GM12878 (cell line): ENCODE data around the gene MRPL37.

Source experiments
- CHD4 ChIP-seq: fragments of 200-600 bp; sonication (generic); IDR thresholded peaks from 2 replicates; pipeline ENCODE4 v1.6.1; 2016; ENCODE audit warnings: mild to moderate bottlenecking
- CREB1 ChIP-seq: IDR thresholded peaks from 2 replicates; pipeline ENCODE4 v1.6.1; 2012; ENCODE audit warnings: low read depth, mild to moderate bottlenecking, inconsistent platforms
- EP300 ChIP-seq, 2 experiments: fragments of 150-350 bp in 1 of 2; IDR thresholded peaks; 2 replicates each; pipeline ENCODE4 v1.6.1; 2011 to 2012; ENCODE audit warnings: low read depth in 2 of 2, low read length in 2 of 2, borderline replicate concordance in 1 of 2, improper control_type of control experiment in 1 of 2, inconsistent platforms in 1 of 2; ENCODE audit not compliant: control insufficient read depth in 1 of 2
- ETV6 ChIP-seq, 2 experiments: fragments of 450-650 bp in 1 of 2; IDR thresholded peaks in 1 of 2; conservative IDR thresholded peaks in 1 of 2; 2 replicates each; pipeline ENCODE4 v1.6.1; 2014; ENCODE audit warnings: antibody characterized with exemption in 1 of 2, borderline replicate concordance in 1 of 2, low read depth in 1 of 2, mild to moderate bottlenecking in 1 of 2, moderate library complexity in 1 of 2
- NRF1 ChIP-seq: conservative IDR thresholded peaks from 2 replicates; pipeline ENCODE4 v1.6.1; 2011; ENCODE audit warnings: mild to moderate bottlenecking, low read depth, low read length, improper control_type of control experiment
- POLR2A ChIP-seq: IDR thresholded peaks from 2 replicates; pipeline ENCODE4 v1.6.1; 2011; ENCODE audit warnings: low read depth, mild to moderate bottlenecking, low read length
- RFX5 ChIP-seq: IDR thresholded peaks from 2 replicates; pipeline ENCODE4 v1.6.1; 2011; ENCODE audit warnings: low read depth, low read length, improper control_type of control experiment
- TCF7 ChIP-seq: IDR thresholded peaks from 2 replicates; pipeline ENCODE4 v1.6.1; 2014; ENCODE audit warnings: antibody characterized with exemption, borderline replicate concordance
- TF ChIP-seq, protein P1 (sequence below): fragments of 450-650 bp; IDR thresholded peaks from 2 replicates; pipeline ENCODE4 v1.6.1; 2017; ENCODE audit warnings: mild to moderate bottlenecking
- TF ChIP-seq, protein P2 (sequence below), 3 experiments: IDR thresholded peaks in 2 of 3; conservative IDR thresholded peaks in 1 of 3; 2 replicates each; pipeline ENCODE4 v1.5.1; 2011; ENCODE audit warnings: low read depth in 3 of 3, low read length in 3 of 3, mild to moderate bottlenecking in 3 of 3, control low read depth in 2 of 3, moderate library complexity in 2 of 3, inconsistent platforms in 1 of 3, mixed read lengths in 1 of 3; ENCODE audit not compliant: control insufficient read depth in 2 of 3, insufficient read depth in 1 of 3; ENCODE audit errors: extremely low read depth in 1 of 3

DNA sequence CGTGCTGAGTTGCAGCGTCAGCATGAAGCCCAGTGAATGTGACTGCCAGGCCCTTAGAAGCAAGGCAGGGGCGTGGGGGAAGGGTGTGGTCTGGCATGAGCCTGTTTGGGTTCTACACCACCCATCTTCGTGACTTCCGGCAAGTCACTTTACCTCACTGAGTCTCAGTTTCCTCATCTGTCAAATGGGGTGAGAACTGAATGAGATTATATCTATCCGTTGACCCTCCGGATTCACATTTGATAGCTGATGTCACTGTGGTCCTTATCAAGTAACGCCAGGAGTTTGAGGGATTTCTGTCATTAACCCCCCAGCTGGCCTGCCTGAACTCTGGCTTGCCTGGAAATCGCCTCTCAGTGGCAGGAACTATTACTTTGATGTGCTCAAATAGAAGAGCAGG, 15.6 kb downstream of the MRPL37 start:
- TF ChIP-seq ETV6 (conservative IDR thresholded peaks at IDR 0.05 in 1 of 2, IDR thresholded peaks at IDR 0.05 in 1 of 2; ENCODE audit: borderline replicate concordance in 1 of 2, low read depth in 1 of 2) (no peak), EP300 (IDR thresholded peaks at IDR 0.05; ENCODE audit: borderline replicate concordance in 1 of 2, control insufficient read depth in 1 of 2, low read depth in 2 of 2, low read length in 2 of 2) (no peak), CREB1 (no peak), TCF7 (no peak), CHD4 (no peak), NRF1 (no peak), POLR2A (no peak), RFX5 (no peak)
- TF ChIP-seq, protein P1, sequence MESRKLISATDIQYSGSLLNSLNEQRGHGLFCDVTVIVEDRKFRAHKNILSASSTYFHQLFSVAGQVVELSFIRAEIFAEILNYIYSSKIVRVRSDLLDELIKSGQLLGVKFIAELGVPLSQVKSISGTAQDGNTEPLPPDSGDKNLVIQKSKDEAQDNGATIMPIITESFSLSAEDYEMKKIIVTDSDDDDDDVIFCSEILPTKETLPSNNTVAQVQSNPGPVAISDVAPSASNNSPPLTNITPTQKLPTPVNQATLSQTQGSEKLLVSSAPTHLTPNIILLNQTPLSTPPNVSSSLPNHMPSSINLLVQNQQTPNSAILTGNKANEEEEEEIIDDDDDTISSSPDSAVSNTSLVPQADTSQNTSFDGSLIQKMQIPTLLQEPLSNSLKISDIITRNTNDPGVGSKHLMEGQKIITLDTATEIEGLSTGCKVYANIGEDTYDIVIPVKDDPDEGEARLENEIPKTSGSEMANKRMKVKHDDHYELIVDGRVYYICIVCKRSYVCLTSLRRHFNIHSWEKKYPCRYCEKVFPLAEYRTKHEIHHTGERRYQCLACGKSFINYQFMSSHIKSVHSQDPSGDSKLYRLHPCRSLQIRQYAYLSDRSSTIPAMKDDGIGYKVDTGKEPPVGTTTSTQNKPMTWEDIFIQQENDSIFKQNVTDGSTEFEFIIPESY, result no peak
- TF ChIP-seq, protein P2, sequence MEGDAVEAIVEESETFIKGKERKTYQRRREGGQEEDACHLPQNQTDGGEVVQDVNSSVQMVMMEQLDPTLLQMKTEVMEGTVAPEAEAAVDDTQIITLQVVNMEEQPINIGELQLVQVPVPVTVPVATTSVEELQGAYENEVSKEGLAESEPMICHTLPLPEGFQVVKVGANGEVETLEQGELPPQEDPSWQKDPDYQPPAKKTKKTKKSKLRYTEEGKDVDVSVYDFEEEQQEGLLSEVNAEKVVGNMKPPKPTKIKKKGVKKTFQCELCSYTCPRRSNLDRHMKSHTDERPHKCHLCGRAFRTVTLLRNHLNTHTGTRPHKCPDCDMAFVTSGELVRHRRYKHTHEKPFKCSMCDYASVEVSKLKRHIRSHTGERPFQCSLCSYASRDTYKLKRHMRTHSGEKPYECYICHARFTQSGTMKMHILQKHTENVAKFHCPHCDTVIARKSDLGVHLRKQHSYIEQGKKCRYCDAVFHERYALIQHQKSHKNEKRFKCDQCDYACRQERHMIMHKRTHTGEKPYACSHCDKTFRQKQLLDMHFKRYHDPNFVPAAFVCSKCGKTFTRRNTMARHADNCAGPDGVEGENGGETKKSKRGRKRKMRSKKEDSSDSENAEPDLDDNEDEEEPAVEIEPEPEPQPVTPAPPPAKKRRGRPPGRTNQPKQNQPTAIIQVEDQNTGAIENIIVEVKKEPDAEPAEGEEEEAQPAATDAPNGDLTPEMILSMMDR (IDR thresholded peaks at IDR 0.05 in 2 of 3, conservative IDR thresholded peaks at IDR 0.05 in 1 of 3; ENCODE audit: control insufficient read depth in 2 of 3, extremely low read depth in 1 of 3, insufficient read depth in 1 of 3, low read depth in 3 of 3, low read length in 3 of 3), result no peak
